ENCODE data around the gene TMEM204. TPM values are rescaled to one million over a fixed set of nuclear protein-coding genes. Genes with fewer than 3 reads are reported as not detected.

TMEM204 gene
- total and polyA plus RNA-seq, 4 donors: 24.7 to 116 (median 40.4) TPM

GRCh38 chr16:1511662-1512569 lies 21.6 kb upstream of the TMEM204 start:
- DNase-seq (no peak), ATAC-seq (ENCODE audit: insufficient read depth, low FRiP score) (no peak)
- Histone ChIP-seq H3K36me3 (ENCODE audit: control insufficient read depth in 4 of 4, insufficient read depth in 4 of 4, low read length in 4 of 4) (peaks cover 0 to 31% (median 10%) of the 10 kb centered on the region in 4 donors), H3K4me1 (ENCODE audit: control insufficient read depth in 5 of 5, insufficient read depth in 5 of 5, low read length in 5 of 5) (peaks cover 0 to 21% (median 3%) of the 10 kb centered on the region in 5 donors), H3K27me3 (ENCODE audit: control insufficient read depth in 3 of 3, insufficient read depth in 3 of 3, low read length in 2 of 3) (no peaks in the 10 kb centered on the region), H3K9ac (ENCODE audit: insufficient read depth in 1 of 2, low read length in 2 of 2) (no peak overlapping the region), H3K4me3 (no peak overlapping the region), H3K27ac (ENCODE audit: low read depth in 1 of 2, low read length in 1 of 2) (peak overlapping the region in 1 of 2 donors; percentile 9), H3K9me3 (ENCODE audit: control insufficient read depth in 4 of 4, insufficient read depth in 3 of 4, low read length in 3 of 4) (peaks cover 0 to 4% (median under 1%) of the 10 kb centered on the region in 4 donors)
- no peak for TF ChIP-seq CTCF (IDR thresholded peaks at IDR 0.05; ENCODE audit: control extremely low read depth, extremely low read depth)
- WGBS, 2 donors: 72 to 80% methylated on average over 30 of the region's 30 CpGs

- Histone ChIP-seq H3K9me3 (ENCODE audit: control insufficient read depth in 4 of 4, insufficient read depth in 3 of 4, low read length in 3 of 4) (peaks cover 0 to 4% (median under 1%) of the 10 kb centered on the region in 4 donors), H3K4me1 (ENCODE audit: control insufficient read depth in 5 of 5, insufficient read depth in 5 of 5, low read length in 5 of 5) (peaks cover 0 to 21% (median 0%) of the 10 kb centered on the region in 5 donors), H3K36me3 (ENCODE audit: control insufficient read depth in 4 of 4, insufficient read depth in 4 of 4, low read length in 4 of 4) (peaks cover 0 to 25% (median 10%) of the 10 kb centered on the region in 4 donors), H3K4me3 (no peak overlapping the region), H3K27me3 (ENCODE audit: control insufficient read depth in 3 of 3, insufficient read depth in 3 of 3, low read length in 2 of 3) (no peaks in the 10 kb centered on the region), H3K27ac (ENCODE audit: low read depth in 1 of 2, low read length in 1 of 2) (peak overlapping the region in 1 of 2 donors; percentile 52), H3K9ac (ENCODE audit: insufficient read depth in 1 of 2, low read length in 2 of 2) (no peak overlapping the region)
- DNase-seq (no peak), ATAC-seq (ENCODE audit: insufficient read depth, low FRiP score) (no peak)
- TF ChIP-seq CTCF (IDR thresholded peaks at IDR 0.05; ENCODE audit: control extremely low read depth, extremely low read depth): no peak
- 68 to 88% methylated on average over 15 of the region's 15 CpGs for WGBS, 2 donors
Observed at GRCh38 chr16:1512774-1513173, 20.7 kb upstream of the TMEM204 start.

GRCh38 chr16:1514507-1514906 lies 19.0 kb upstream of the TMEM204 start:
- no peak for DNase-seq
- peaks cover 0 to 4% (median under 1%) of the 10 kb centered on the region in 4 donors for H3K9me3 ChIP-seq (ENCODE audit: control insufficient read depth in 4 of 4, insufficient read depth in 3 of 4, low read length in 3 of 4)
- no peaks in the 10 kb centered on the region for H3K27me3 ChIP-seq (ENCODE audit: control insufficient read depth in 3 of 3, insufficient read depth in 3 of 3, low read length in 2 of 3)
- peaks cover 0 to 18% (median 0%) of the 10 kb centered on the region in 5 donors for H3K4me1 ChIP-seq (ENCODE audit: control insufficient read depth in 5 of 5, insufficient read depth in 5 of 5, low read length in 5 of 5)
- ATAC-seq (ENCODE audit: insufficient read depth, low FRiP score): no peak
- no peak overlapping the region for H3K4me3 ChIP-seq
- H3K9ac ChIP-seq (ENCODE audit: insufficient read depth in 1 of 2, low read length in 2 of 2): no peak overlapping the region
- no peak for TF ChIP-seq CTCF (IDR thresholded peaks at IDR 0.05; ENCODE audit: control extremely low read depth, extremely low read depth)
- H3K27ac ChIP-seq (ENCODE audit: low read depth in 1 of 2, low read length in 1 of 2): no peak overlapping the region
- WGBS, 2 donors: 95 to 97% methylated on average over 3 of the region's 3 CpGs
- peaks cover 0 to 25% (median 14%) of the 10 kb centered on the region in 4 donors for H3K36me3 ChIP-seq (ENCODE audit: control insufficient read depth in 4 of 4, insufficient read depth in 4 of 4, low read length in 4 of 4)

All from lung (tissue), 12 donors.